Uterus (tissue), 4 donors: ENCODE data around the gene BABAM2. TPM values are rescaled to one million over a fixed set of nuclear protein-coding genes. Genes with fewer than 3 reads are reported as not detected.

Experiments
- DNase-seq, 2 donors: peaks; one replicate each; pipeline ENCODE4 v3.0.0-alpha.2; 2019 to 2020
- H3K27ac ChIP-seq, 2 donors: fragments of 200-600 bp; sonication (generic); 1 replicate in 1 of 2; 2 replicates in 1 of 2; pipeline ENCODE4 v1.5.1; 2016 to 2018
- H3K27me3 ChIP-seq, 2 donors: fragments of 200-600 bp; sonication (generic); one replicate each; pipeline ENCODE4 v1.5.1; 2018 to 2019; ENCODE audit warnings: control low read depth in 1 of 2
- H3K36me3 ChIP-seq, 2 donors: fragments of 200-600 bp; sonication (generic); one replicate each; pipeline ENCODE4 v1.5.1; 2019; ENCODE audit warnings: control low read depth in 1 of 2
- H3K4me1 ChIP-seq, 2 donors: fragments of 200-600 bp; sonication (generic); one replicate each; pipeline ENCODE4 v1.5.1; 2018 to 2019; ENCODE audit warnings: control low read depth in 1 of 2
- H3K4me3 ChIP-seq, 2 donors: fragments of 200-600 bp; sonication (generic); 1 replicate in 1 of 2; 2 replicates in 1 of 2; pipeline ENCODE4 v1.5.1; 2018 to 2019; ENCODE audit warnings: mild to moderate bottlenecking in 1 of 2
- H3K9me3 ChIP-seq, 2 donors: fragments of 200-600 bp; sonication (generic); one replicate each; pipeline ENCODE4 v1.5.1; 2019; ENCODE audit warnings: control low read depth in 1 of 2
- CTCF ChIP-seq, 4 experiments: fragments of 200-600 bp in 2 of 4; fragments of 450-650 bp in 2 of 4; sonication (generic) in 2 of 4; IDR thresholded peaks; one replicate each; pipeline ENCODE4 v1.5.1; 2016 to 2019; ENCODE audit warnings: antibody characterized with exemption in 4 of 4, mild to moderate bottlenecking in 2 of 4, moderate library complexity in 1 of 4
- POLR2A ChIP-seq, 2 donors: fragments of 450-650 bp; IDR thresholded peaks; one replicate each; pipeline ENCODE4 v1.6.1; 2016; ENCODE audit warnings: antibody characterized with exemption in 2 of 2, mild to moderate bottlenecking in 1 of 2, moderate library complexity in 1 of 2
- intact Hi-C: fragments of 100-400 bp; cut with DNase I; formaldehyde crosslinking; loops from one replicate; pipeline ENCODE4 v1.15.1; 2023; ENCODE audit warnings: low total_unique reads
- total RNA-seq, 4 donors: library from RNA; depleted of rRNA in 3 of 4; stranded (reverse); fragments of >200 nt in 3 of 4; gene quantifications; one replicate each; pipeline versions ENCODE4 v1.1.0 to v1.2.4, GENCODE V29; 2014 to 2023
- donor health status: DM: yes; HTN: yes; CAD: no.

BABAM2 gene
- total RNA-seq, 4 donors from 2014 or later: 24.1 to 62.1 (median 32.5) TPM

GRCh38 chr2:28193630-28194403, 303.3 kb downstream of the BABAM2 start:
- H3K4me1 ChIP-seq: no peaks in the 10 kb centered on the region
- TF ChIP-seq CTCF (IDR thresholded peaks at IDR 0.05) (no peak), POLR2A (IDR thresholded peaks at IDR 0.05) (no peak)
- no peak for DNase-seq
- intact Hi-C loops: no loop called here
- no peak overlapping the region for H3K4me3 ChIP-seq
- H3K36me3 ChIP-seq: no peaks in the 10 kb centered on the region
- H3K27ac ChIP-seq: no peak overlapping the region
- no peaks in the 10 kb centered on the region for H3K27me3 ChIP-seq
- no peaks in the 10 kb centered on the region for H3K9me3 ChIP-seq

GRCh38 chr2:28199995-28200679, 309.6 kb downstream of the BABAM2 start:
- no peaks in the 10 kb centered on the region for H3K36me3 ChIP-seq
- no peak overlapping the region for H3K4me3 ChIP-seq
- no peaks in the 10 kb centered on the region for H3K27me3 ChIP-seq
- no peak for DNase-seq
- H3K4me1 ChIP-seq: no peaks in the 10 kb centered on the region
- TF ChIP-seq CTCF (IDR thresholded peaks at IDR 0.05) (no peak), POLR2A (IDR thresholded peaks at IDR 0.05) (no peak)
- no peak overlapping the region for H3K27ac ChIP-seq
- H3K9me3 ChIP-seq: no peaks in the 10 kb centered on the region
- intact Hi-C loops: no loop called here

GRCh38 chr2:28201671-28202180, 311.2 kb downstream of the BABAM2 start:
- no peaks in the 10 kb centered on the region for H3K9me3 ChIP-seq
- no peaks in the 10 kb centered on the region for H3K36me3 ChIP-seq
- intact Hi-C loops: no loop called here
- H3K4me3 ChIP-seq: no peak overlapping the region
- H3K27ac ChIP-seq: no peak overlapping the region
- peak; percentile 62 to 70 for DNase-seq
- no peaks in the 10 kb centered on the region for H3K27me3 ChIP-seq
- H3K4me1 ChIP-seq: no peaks in the 10 kb centered on the region
- no peak for TF ChIP-seq CTCF (IDR thresholded peaks at IDR 0.05)
- TF ChIP-seq POLR2A (IDR thresholded peaks at IDR 0.05): no peak

GRCh38 chr2:28202719-28203118, 312.2 kb downstream of the BABAM2 start:
- intact Hi-C loops: no loop called here
- H3K4me3 ChIP-seq: no peak overlapping the region
- H3K9me3 ChIP-seq: no peaks in the 10 kb centered on the region
- no peaks in the 10 kb centered on the region for H3K27me3 ChIP-seq
- H3K27ac ChIP-seq: no peak overlapping the region
- TF ChIP-seq CTCF (IDR thresholded peaks at IDR 0.05) (no peak), POLR2A (IDR thresholded peaks at IDR 0.05) (no peak)
- H3K36me3 ChIP-seq: no peaks in the 10 kb centered on the region
- no peaks in the 10 kb centered on the region for H3K4me1 ChIP-seq
- DNase-seq: no peak

- no peak for TF ChIP-seq POLR2A (IDR thresholded peaks at IDR 0.05)
- TF ChIP-seq CTCF (IDR thresholded peaks at IDR 0.05): no peak
- Histone ChIP-seq H3K4me1 (no peaks in the 10 kb centered on the region), H3K27me3 (no peaks in the 10 kb centered on the region), H3K27ac (no peak overlapping the region), H3K9me3 (no peaks in the 10 kb centered on the region), H3K36me3 (no peaks in the 10 kb centered on the region), H3K4me3 (no peak overlapping the region)
- intact Hi-C loops: no loop called here
- no peak for DNase-seq
Observed at GRCh38 chr2:28206762-28207161, 316.2 kb downstream of the BABAM2 start.
